ENCODE measurements around the gene PBXIP1. TPM values are rescaled to one million over a fixed set of nuclear protein-coding genes. Genes with fewer than 3 reads are reported as not detected.
"Not testable (repeated sequence)": the region's sequence is repeated elsewhere in the genome, so short reads cannot be mapped to it uniquely, and the experiment has no call there.

PBXIP1 gene
- total RNA-seq, 1 donor from 2014 or later: 69.1 TPM

- H3K27me3 Mint-ChIP-seq: no peaks in the 10 kb centered on the region
- H3K36me3 Mint-ChIP-seq (ENCODE audit: insufficient read depth): peaks cover 13% of the 10 kb centered on the region
- no peak for TF ChIP-seq CTCF (IDR thresholded peaks at IDR 0.05; ENCODE audit: unreplicated experiment)
- DNase-seq (ENCODE audit: low spot score, unreplicated experiment): no peak
- H3K4me1 Mint-ChIP-seq (ENCODE audit: low read depth): peaks cover 10% of the 10 kb centered on the region
- H3K4me3 Mint-ChIP-seq (ENCODE audit: low read depth): no peak overlapping the region
- no peaks in the 10 kb centered on the region for H3K9me3 Mint-ChIP-seq (ENCODE audit: low read depth)
- H3K27ac Mint-ChIP-seq: no peak overlapping the region
Observed at GRCh38 chr1:154983776-154984466, 28.0 kb upstream of the PBXIP1 start.

- DNase-seq (ENCODE audit: low spot score, unreplicated experiment): peak; percentile 91
- Mint-ChIP-seq H3K36me3 (ENCODE audit: insufficient read depth) (peaks cover 10% of the 10 kb centered on the region), H3K27ac (no peak within 1 kb of the TSS), H3K4me3 (ENCODE audit: low read depth) (no peak within 1 kb of the TSS), H3K27me3 (no peaks in the 10 kb centered on the region), H3K9me3 (ENCODE audit: low read depth) (no peaks in the 10 kb centered on the region), H3K4me1 (ENCODE audit: low read depth) (peaks cover 10% of the 10 kb centered on the region)
- TF ChIP-seq CTCF (IDR thresholded peaks at IDR 0.05; ENCODE audit: unreplicated experiment): no peak
Observed at GRCh38 chr1:154982897-154983648, 27.2 kb upstream of the PBXIP1 start, which contains the start of gene FLAD1. TSS of gene FLAD1 (plus strand) at chr1:154983344. CDS start at chr1:154983695, 351 bp downstream.

- no peaks in the 10 kb centered on the region for H3K9me3 Mint-ChIP-seq (ENCODE audit: low read depth)
- H3K4me1 Mint-ChIP-seq (ENCODE audit: low read depth): peaks cover 10% of the 10 kb centered on the region
- H3K27ac Mint-ChIP-seq: no peak overlapping the region
- no peak for TF ChIP-seq CTCF (IDR thresholded peaks at IDR 0.05; ENCODE audit: unreplicated experiment)
- no peak for DNase-seq (ENCODE audit: low spot score, unreplicated experiment)
- no peak overlapping the region for H3K4me3 Mint-ChIP-seq (ENCODE audit: low read depth)
- no peaks in the 10 kb centered on the region for H3K27me3 Mint-ChIP-seq
- H3K36me3 Mint-ChIP-seq (ENCODE audit: insufficient read depth): peaks cover 11% of the 10 kb centered on the region
Observed at GRCh38 chr1:154982341-154982740, 26.4 kb upstream of the PBXIP1 start.

- DNase-seq (ENCODE audit: low spot score, unreplicated experiment): no peak
- Mint-ChIP-seq H3K27me3 (no peaks in the 10 kb centered on the region), H3K27ac (no peak overlapping the region), H3K36me3 (ENCODE audit: insufficient read depth) (peaks cover 10% of the 10 kb centered on the region), H3K4me1 (ENCODE audit: low read depth) (peaks cover 10% of the 10 kb centered on the region), H3K9me3 (ENCODE audit: low read depth) (no peaks in the 10 kb centered on the region), H3K4me3 (ENCODE audit: low read depth) (no peak overlapping the region)
- no peak for TF ChIP-seq CTCF (IDR thresholded peaks at IDR 0.05; ENCODE audit: unreplicated experiment)
Observed at GRCh38 chr1:154978360-154978759, 22.5 kb upstream of the PBXIP1 start.

- not testable (repeated sequence) for H3K4me3 Mint-ChIP-seq (ENCODE audit: low read depth); H3K36me3 Mint-ChIP-seq (ENCODE audit: insufficient read depth); H3K27ac Mint-ChIP-seq; H3K27me3 Mint-ChIP-seq; DNase-seq (ENCODE audit: low spot score, unreplicated experiment); H3K9me3 Mint-ChIP-seq (ENCODE audit: low read depth)
- H3K4me1 Mint-ChIP-seq (ENCODE audit: low read depth): peaks cover 12% of the 10 kb centered on the region
Observed at GRCh38 chr1:154977762-154978161, 21.9 kb upstream of the PBXIP1 start.
